ENCODE data around the gene CLDN7. TPM values are rescaled to one million over a fixed set of nuclear protein-coding genes. Genes with fewer than 3 reads are reported as not detected.

Gene CLDN7
- total RNA-seq, 2 experiments from 2014 or later, result 1.5 to 1.7 TPM

DNA sequence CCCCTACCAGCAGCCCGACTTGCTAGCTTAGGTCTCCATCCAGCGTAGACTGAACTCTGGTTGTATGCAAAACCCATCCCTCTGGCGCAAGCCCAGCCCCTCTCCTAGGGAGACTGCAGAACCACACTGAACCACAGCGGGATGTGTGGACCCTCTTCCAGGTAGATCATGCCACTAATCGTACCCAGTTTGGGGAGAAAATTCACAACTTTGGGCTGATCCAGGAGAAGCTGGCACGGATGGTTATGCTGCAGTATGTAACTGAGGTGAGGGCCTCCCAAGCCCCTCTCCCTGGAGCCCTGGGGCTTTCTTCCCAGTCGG is 39.3 kb downstream of the CLDN7 start:
- no peak for ATAC-seq
- Mint-ChIP-seq H3K27me3 (no peaks in the 10 kb centered on the region), H3K4me3 (no peak overlapping the region), H3K4me1 (ENCODE audit: low read depth) (peaks cover 33% of the 10 kb centered on the region), H3K9me3 (no peaks in the 10 kb centered on the region), H3K36me3 (ENCODE audit: low read depth) (peaks cover 37% of the 10 kb centered on the region), H3K27ac (peak overlapping the region; percentile 43)
- ChIA-PET CTCF (interaction anchor here (1.4 kb wide), 1 partner anchor 73 kb away, joined by 6 read pairs; no protein-coding TSS in a partner anchor), POLR2A (interaction anchor here (2.1 to 13.2 kb wide), 2 partner anchors 14 to 86 kb away, joined by 4 to 261 read pairs; partner anchors contain the start of genes DVL2, GABARAP and PHF23)
- intact Hi-C loops (cut with micrococcal nuclease), result no loop called here
- TF ChIP-seq, protein P1, sequence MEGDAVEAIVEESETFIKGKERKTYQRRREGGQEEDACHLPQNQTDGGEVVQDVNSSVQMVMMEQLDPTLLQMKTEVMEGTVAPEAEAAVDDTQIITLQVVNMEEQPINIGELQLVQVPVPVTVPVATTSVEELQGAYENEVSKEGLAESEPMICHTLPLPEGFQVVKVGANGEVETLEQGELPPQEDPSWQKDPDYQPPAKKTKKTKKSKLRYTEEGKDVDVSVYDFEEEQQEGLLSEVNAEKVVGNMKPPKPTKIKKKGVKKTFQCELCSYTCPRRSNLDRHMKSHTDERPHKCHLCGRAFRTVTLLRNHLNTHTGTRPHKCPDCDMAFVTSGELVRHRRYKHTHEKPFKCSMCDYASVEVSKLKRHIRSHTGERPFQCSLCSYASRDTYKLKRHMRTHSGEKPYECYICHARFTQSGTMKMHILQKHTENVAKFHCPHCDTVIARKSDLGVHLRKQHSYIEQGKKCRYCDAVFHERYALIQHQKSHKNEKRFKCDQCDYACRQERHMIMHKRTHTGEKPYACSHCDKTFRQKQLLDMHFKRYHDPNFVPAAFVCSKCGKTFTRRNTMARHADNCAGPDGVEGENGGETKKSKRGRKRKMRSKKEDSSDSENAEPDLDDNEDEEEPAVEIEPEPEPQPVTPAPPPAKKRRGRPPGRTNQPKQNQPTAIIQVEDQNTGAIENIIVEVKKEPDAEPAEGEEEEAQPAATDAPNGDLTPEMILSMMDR (IDR thresholded peaks at IDR 0.05), result no peak
- no peak for DNase-seq

DNA sequence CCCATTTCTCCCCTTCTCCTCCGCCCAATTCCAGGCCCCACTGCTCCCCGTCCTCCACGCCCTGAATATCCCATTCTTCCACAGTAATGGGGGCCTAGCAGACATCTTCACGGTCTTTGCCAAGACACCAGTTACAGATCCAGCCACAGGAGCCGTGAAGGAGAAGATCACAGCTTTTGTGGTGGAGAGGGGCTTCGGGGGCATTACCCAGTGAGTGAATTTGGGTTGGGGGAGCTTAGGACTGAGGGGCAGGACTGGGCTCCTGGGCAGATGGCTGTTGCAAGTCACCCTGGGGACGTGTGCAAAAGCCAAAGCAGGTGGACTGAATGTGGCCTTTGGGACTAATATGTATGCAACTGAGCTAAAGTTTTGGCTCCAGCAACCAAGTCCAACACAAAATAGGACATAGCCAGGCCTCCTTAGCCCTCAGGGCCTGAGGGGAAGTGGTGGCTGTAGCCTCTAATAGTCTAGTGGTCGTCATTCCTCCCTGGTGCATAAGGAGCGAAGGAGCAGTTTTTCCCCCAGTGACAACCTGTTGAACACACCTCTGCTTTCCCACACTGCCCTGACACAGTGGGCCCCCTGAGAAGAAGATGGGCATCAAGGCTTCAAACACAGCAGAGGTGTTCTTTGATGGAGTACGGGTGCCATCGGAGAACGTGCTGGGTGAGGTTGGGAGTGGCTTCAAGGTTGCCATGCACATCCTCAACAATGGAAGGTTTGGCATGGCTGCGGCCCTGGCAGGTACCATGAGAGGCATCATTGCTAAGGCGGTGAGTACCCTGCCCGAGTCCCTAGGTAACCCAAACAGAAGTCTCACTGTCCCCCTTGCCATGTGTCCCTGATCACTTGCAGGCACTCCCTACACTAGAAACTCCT is 39.9 kb downstream of the CLDN7 start:
- H3K4me3 Mint-ChIP-seq, result no peak overlapping the region
- DNase-seq, result no peak
- intact Hi-C loops (cut with micrococcal nuclease), result no loop called here
- POLR2A ChIA-PET, result interaction anchor here (13.2 kb wide), 1 partner anchor 15 kb away, joined by 261 read pairs; the partner anchor contains the start of genes DVL2, GABARAP and PHF23
- TF ChIP-seq, protein P1 (IDR thresholded peaks at IDR 0.05), result no peak
- no peaks in the 10 kb centered on the region for H3K9me3 Mint-ChIP-seq
- H3K27ac Mint-ChIP-seq, result peak overlapping the region; percentile 43
- CTCF ChIA-PET, result interaction anchor here (1.4 to 3.6 kb wide), 3 partner anchors 11 to 74 kb away, joined by 6 to 34 read pairs (median 22); partner anchors contain the start of gene DVL2
- no peak for ATAC-seq
- H3K4me1 Mint-ChIP-seq (ENCODE audit: low read depth), result peaks cover 36% of the 10 kb centered on the region
- no peaks in the 10 kb centered on the region for H3K27me3 Mint-ChIP-seq
- H3K36me3 Mint-ChIP-seq (ENCODE audit: low read depth), result peaks cover 34% of the 10 kb centered on the region

DNA sequence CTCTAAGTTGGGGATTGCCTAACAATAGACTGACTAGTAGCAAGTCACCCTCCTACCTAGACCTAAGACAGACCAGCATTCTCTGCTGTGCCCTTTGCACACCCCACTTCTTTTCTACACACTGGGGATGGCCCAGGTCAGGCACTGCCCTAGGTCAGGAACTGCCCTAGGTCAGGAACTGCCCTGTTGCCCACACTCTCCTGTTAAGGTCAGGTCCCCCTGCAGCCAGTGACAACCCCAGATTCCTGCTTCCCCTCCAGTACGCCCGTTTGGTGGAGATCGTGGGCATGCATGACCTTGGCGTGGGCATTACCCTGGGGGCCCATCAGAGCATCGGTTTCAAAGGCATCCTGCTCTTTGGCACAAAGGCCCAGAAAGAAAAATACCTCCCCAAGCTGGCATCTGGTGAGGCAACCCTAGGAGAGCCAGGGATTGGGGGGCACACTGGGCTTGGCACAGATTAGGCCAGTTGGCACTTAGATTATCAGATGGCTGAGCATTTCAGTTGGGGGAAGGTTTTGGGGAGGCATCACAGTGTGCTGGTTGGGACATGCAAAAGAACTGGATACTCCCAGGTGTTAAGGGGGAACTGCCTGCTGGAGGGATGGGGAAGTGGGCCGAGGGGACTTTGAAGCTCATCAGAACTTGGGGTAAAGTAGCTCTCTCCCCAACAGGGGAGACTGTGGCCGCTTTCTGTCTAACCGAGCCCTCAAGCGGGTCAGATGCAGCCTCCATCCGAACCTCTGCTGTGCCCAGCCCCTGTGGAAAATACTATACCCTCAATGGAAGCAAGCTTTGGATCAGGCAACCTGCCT is 40.8 kb downstream of the CLDN7 start:
- POLR2A ChIA-PET, result interaction anchor here (0.7 to 13.2 kb wide), 7 partner anchors 16 to 176 kb away, joined by 3 to 261 read pairs (median 4); partner anchors contain the start of genes CTDNEP1, DVL2, ELP5 and GABARAP
- DNase-seq, result no peak
- H3K36me3 Mint-ChIP-seq (ENCODE audit: low read depth), result peaks cover 29% of the 10 kb centered on the region
- no peaks in the 10 kb centered on the region for H3K9me3 Mint-ChIP-seq
- intact Hi-C loops (cut with micrococcal nuclease), result no loop called here
- no peaks in the 10 kb centered on the region for H3K27me3 Mint-ChIP-seq
- CTCF ChIA-PET, result interaction anchor here (0.8 to 3.6 kb wide), 13 partner anchors 8 to 989 kb away, joined by 3 to 41 read pairs (median 4); partner anchors contain the start of genes AURKB, CTDNEP1, DVL2 and GABARAP
- ATAC-seq, result no peak
- peak overlapping the region; percentile 81 for H3K27ac Mint-ChIP-seq
- peak overlapping the region; percentile 94 for H3K4me3 Mint-ChIP-seq
- peaks cover 40% of the 10 kb centered on the region for H3K4me1 Mint-ChIP-seq (ENCODE audit: low read depth)
- TF ChIP-seq, protein P1 (IDR thresholded peaks at IDR 0.05), result no peak

DNA sequence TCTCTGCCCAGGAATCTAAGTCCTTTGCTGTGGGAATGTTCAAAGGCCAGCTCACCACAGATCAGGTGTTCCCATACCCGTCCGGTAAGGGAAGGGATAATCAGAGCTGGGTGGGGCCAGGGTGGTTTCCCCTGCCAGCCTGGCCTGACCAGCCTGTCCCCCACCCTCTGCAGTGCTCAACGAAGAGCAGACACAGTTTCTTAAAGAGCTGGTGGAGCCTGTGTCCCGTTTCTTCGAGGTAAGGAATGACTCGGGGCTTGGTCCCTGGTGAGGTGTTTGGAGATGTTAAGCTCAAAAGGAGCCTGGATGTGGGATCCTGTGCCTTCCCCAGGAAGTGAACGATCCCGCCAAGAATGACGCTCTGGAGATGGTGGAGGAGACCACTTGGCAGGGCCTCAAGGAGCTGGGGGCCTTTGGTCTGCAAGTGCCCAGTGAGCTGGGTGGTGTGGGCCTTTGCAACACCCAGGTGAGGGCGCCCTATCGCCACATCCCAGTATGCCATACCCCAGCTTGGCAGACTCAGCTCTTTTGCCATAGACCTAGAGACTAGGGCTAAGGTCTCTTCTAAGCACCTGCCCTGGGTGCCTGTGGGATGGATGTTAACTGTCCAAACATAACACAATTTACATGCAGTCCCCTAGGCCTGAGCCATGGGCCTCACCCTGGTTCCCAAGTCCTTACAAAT is 41.5 kb downstream of the CLDN7 start:
- Mint-ChIP-seq H3K4me3 (peak overlapping the region; percentile 94), H3K36me3 (ENCODE audit: low read depth) (peaks cover 28% of the 10 kb centered on the region), H3K27ac (peak overlapping the region; percentile 81), H3K27me3 (no peaks in the 10 kb centered on the region), H3K9me3 (no peaks in the 10 kb centered on the region), H3K4me1 (ENCODE audit: low read depth) (peaks cover 48% of the 10 kb centered on the region)
- peak; percentile 81 for DNase-seq
- CTCF ChIA-PET, result interaction anchor here (0.7 to 3.6 kb wide), 16 partner anchors 9 to 990 kb away, joined by 3 to 41 read pairs (median 4); partner anchors contain the start of genes AURKB, CTDNEP1, DVL2 and GABARAP
- TF ChIP-seq, protein P1 (IDR thresholded peaks at IDR 0.05), result peak; percentile 49
- POLR2A ChIA-PET, result interaction anchor here (0.7 to 13.2 kb wide), 10 partner anchors 16 to 175 kb away, joined by 3 to 261 read pairs (median 4); partner anchors contain the start of genes ACAP1, CTDNEP1, DVL2 and ELP5
- intact Hi-C loops (cut with micrococcal nuclease), result no loop called here
- ATAC-seq, result peak; percentile 41
